HL-60 (cell line): ENCODE results near the gene PORCN.
"Not testable (repeated sequence)": the region's sequence is repeated elsewhere in the genome, so short reads cannot be mapped to it uniquely, and the experiment has no call there.

Experiments used
- DNase-seq, 2 experiments: peaks; one replicate each; pipeline ENCODE4 v3.0.0-alpha.2; 2010 to 2020; ENCODE audit warnings: low read depth in 1 of 2, low spot score in 1 of 2
- H3K27ac ChIP-seq: fragments of 250-450 bp; sonication (Bioruptor Pico); replicated peaks from 2 replicates; pipeline ENCODE4 v1.5.1; 2020; ENCODE audit warnings: mild to moderate bottlenecking, moderate library complexity
- H3K27me3 ChIP-seq: fragments of 250-450 bp; sonication (Bioruptor Pico); 2 replicates; pipeline ENCODE4 v1.5.1; 2021; ENCODE audit warnings: mild to moderate bottlenecking, moderate library complexity; ENCODE audit not compliant: insufficient read depth, poor library complexity, severe bottlenecking
- H3K4me3 ChIP-seq: replicated peaks from 2 replicates; pipeline ENCODE4 v1.5.1; 2011; ENCODE audit warnings: mild to moderate bottlenecking, control low read depth, low read length; ENCODE audit not compliant: insufficient read depth
- GABPA ChIP-seq: IDR thresholded peaks from 2 replicates; pipeline ENCODE4 v1.6.1; 2012; ENCODE audit warnings: low read depth
- POLR2AphosphoS5 ChIP-seq: IDR thresholded peaks from 2 replicates; pipeline ENCODE4 v1.6.1; 2012; ENCODE audit warnings: low read depth
- SPI1 ChIP-seq: IDR thresholded peaks from 2 replicates; pipeline ENCODE4 v1.6.1; 2012; ENCODE audit warnings: low read depth, mild to moderate bottlenecking, borderline replicate concordance
- TF ChIP-seq, protein P1 (sequence below): IDR thresholded peaks from 2 replicates; pipeline ENCODE4 v1.6.1; 2012; ENCODE audit warnings: low read depth; ENCODE audit not compliant: insufficient replicate concordance
- TF ChIP-seq, protein P2 (sequence below): IDR thresholded peaks from one replicate; pipeline ENCODE4 v1.5.1; 2011; ENCODE audit warnings: low read length, control low read depth, inconsistent platforms; ENCODE audit not compliant: insufficient read depth

PORCN gene

DNA sequence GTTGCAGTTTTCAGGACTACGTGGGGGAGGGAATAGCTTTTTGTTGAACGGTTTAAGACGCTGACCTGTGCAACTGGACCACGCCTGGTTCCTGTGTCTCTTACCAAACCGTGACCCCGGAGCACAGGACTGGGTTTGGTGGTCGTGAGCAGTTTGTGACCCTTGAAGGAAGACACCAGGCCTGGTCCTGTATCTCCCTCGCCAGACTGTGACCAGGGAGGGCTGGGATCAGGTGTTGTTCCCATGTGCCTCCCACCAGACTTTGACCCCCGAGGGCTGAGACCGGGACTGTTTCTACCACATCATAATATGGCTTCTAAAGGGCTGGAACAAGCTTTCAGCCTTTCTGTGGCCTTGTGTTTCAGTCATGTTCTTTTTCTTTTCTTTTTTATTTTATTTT, 13.5 kb downstream of the PORCN start:
- TF ChIP-seq, protein P1, sequence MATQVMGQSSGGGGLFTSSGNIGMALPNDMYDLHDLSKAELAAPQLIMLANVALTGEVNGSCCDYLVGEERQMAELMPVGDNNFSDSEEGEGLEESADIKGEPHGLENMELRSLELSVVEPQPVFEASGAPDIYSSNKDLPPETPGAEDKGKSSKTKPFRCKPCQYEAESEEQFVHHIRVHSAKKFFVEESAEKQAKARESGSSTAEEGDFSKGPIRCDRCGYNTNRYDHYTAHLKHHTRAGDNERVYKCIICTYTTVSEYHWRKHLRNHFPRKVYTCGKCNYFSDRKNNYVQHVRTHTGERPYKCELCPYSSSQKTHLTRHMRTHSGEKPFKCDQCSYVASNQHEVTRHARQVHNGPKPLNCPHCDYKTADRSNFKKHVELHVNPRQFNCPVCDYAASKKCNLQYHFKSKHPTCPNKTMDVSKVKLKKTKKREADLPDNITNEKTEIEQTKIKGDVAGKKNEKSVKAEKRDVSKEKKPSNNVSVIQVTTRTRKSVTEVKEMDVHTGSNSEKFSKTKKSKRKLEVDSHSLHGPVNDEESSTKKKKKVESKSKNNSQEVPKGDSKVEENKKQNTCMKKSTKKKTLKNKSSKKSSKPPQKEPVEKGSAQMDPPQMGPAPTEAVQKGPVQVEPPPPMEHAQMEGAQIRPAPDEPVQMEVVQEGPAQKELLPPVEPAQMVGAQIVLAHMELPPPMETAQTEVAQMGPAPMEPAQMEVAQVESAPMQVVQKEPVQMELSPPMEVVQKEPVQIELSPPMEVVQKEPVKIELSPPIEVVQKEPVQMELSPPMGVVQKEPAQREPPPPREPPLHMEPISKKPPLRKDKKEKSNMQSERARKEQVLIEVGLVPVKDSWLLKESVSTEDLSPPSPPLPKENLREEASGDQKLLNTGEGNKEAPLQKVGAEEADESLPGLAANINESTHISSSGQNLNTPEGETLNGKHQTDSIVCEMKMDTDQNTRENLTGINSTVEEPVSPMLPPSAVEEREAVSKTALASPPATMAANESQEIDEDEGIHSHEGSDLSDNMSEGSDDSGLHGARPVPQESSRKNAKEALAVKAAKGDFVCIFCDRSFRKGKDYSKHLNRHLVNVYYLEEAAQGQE, result no peak
- TF ChIP-seq POLR2AphosphoS5, result no peak
- TF ChIP-seq SPI1, result no peak
- TF ChIP-seq GABPA, result no peak
- TF ChIP-seq, protein P2, sequence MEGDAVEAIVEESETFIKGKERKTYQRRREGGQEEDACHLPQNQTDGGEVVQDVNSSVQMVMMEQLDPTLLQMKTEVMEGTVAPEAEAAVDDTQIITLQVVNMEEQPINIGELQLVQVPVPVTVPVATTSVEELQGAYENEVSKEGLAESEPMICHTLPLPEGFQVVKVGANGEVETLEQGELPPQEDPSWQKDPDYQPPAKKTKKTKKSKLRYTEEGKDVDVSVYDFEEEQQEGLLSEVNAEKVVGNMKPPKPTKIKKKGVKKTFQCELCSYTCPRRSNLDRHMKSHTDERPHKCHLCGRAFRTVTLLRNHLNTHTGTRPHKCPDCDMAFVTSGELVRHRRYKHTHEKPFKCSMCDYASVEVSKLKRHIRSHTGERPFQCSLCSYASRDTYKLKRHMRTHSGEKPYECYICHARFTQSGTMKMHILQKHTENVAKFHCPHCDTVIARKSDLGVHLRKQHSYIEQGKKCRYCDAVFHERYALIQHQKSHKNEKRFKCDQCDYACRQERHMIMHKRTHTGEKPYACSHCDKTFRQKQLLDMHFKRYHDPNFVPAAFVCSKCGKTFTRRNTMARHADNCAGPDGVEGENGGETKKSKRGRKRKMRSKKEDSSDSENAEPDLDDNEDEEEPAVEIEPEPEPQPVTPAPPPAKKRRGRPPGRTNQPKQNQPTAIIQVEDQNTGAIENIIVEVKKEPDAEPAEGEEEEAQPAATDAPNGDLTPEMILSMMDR, result no peak
- Histone ChIP-seq H3K27ac (peak overlapping the region; percentile 86), H3K27me3 (no peaks in the 10 kb centered on the region), H3K4me3 (peak overlapping the region; percentile 68)
- peak in 1 of 2 experiments; percentile 44 for DNase-seq

DNA sequence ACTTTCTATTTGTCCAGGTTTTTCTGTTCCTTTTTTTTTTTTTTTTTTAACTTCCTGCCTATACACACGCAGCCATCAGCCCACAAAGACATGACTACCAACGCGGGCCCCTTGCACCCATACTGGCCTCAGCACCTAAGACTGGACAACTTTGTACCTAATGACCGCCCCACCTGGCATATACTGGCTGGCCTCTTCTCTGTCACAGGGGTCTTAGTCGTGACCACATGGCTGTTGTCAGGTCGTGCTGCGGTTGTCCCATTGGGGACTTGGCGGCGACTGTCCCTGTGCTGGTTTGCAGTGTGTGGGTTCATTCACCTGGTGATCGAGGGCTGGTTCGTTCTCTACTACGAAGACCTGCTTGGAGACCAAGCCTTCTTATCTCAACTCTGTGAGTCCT, 14.9 kb downstream of the PORCN start:
- H3K27me3 ChIP-seq, result no peaks in the 10 kb centered on the region
- no peak for DNase-seq
- H3K27ac ChIP-seq, result no peak overlapping the region
- TF ChIP-seq, protein P2, result no peak
- H3K4me3 ChIP-seq, result peak overlapping the region; percentile 68

DNA sequence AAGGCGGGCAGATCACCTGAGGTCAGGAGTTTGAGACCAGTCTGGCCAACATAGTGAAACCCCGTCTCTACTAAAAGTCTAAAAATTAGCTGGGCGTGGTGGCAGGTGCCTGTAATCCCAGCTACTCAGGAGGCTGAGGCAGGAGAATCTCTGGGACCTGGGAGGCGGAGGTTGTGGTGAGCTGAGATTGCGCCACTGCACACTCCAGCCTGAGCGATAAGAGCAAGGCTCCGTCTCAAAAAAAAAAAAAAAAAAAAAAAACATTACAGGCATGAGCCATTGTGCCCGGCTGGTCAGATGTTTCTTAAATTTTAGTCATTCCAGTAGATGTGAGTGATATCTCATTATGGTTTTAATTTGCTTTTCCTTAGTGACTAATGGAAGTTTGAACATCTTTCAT, 17.1 kb downstream of the PORCN start:
- not testable (repeated sequence) for H3K27ac ChIP-seq, H3K27me3 ChIP-seq, DNase-seq, H3K4me3 ChIP-seq

DNA sequence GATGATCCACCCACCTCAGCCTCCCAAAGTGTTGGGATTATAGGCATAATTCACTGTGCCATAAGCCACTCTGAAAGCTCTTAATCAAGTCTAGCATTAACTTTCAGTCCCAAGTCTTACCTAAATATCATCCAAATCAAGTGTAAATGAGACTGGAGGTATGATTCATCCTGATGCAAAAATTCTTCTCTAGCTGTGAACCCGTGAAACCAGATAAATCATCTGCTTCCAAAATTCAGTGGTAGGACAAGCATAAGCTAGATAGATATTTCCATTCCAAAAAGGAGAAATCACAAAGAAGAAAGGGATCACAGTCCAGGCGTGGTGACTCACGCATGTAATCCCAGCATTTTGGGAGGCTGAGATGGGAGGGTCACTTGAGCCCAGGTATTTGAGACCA, 21.9 kb downstream of the PORCN start:
- TF ChIP-seq, protein P2, result no peak
- H3K27me3 ChIP-seq, result no peaks in the 10 kb centered on the region
- no peak overlapping the region for H3K4me3 ChIP-seq
- no peak for DNase-seq
- no peak overlapping the region for H3K27ac ChIP-seq

DNA sequence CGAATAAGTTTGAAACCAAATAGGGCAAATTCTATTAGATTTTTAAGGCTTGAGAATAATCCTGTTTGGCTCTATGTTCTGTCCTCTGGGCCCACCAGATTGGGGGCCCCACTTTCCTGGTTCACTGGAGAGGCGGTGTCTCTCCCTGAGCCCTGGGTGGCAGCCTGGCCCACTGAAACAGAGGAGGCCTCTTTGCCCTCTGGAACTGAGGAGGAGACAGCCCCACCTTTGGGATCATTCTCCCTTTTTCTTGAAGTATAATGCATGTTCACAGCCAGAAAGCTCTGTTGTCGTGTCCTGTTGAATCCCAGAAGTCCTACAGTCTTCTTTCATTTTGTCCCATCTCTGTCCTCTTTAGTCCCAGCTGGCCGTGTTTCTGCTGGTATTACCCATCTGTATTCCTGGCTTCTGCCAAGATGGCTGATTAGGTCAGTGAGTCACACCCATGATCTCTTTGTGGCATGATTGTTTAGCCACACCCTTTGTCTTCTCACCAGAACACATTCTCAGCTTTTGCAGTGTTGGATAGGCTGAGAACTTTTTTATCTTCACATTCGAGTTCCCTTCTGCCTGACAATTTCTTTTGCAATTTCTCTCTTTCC, 22.7 kb downstream of the PORCN start:
- Histone ChIP-seq H3K27me3 (no peaks in the 10 kb centered on the region), H3K27ac (peak overlapping the region; percentile 53), H3K4me3 (no peak overlapping the region)
- no peak for DNase-seq
- TF ChIP-seq SPI1 (no peak), GABPA (no peak), POLR2AphosphoS5 (no peak)
- TF ChIP-seq, protein P2, result no peak
- TF ChIP-seq, protein P1, result no peak
